Fibroblast of peridontal ligament (primary cell): ENCODE data around the gene BAK1.
"Not testable (repeated sequence)": the region's sequence is repeated elsewhere in the genome, so short reads cannot be mapped to it uniquely, and the experiment has no call there.

Experiments used
- DNase-seq: peaks from one replicate; pipeline ENCODE4 v3.0.0-alpha.2; 2010; ENCODE audit errors: extremely low read depth

The BAK1 gene

DNA sequence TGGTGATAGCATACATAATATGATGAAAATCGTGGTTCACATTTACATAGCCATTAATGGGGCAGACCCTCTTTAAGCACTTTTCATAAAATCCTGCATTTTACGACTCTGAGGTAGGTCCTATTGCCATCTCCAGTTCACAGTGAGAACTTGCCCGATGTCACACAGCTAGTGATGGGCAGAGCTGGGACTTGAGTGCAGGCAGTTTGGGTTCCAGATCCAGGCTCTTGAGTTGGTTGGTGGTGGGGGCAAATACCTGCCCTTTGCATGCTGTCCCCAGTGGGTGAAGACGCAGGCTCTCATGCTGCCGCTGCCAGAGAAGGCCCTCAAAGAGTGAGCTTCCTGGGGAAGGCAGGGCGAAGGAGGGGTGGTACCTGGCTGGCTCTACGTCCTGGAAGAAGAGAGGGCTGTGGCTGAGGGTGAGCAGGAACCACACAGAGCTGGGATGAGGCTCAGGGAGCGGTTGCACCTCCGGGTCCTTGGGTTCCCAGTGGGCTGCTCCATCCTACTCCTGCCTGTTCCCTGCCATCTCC, 6.1 kb upstream of the BAK1 start:
- DNase-seq, result no peak

DNA sequence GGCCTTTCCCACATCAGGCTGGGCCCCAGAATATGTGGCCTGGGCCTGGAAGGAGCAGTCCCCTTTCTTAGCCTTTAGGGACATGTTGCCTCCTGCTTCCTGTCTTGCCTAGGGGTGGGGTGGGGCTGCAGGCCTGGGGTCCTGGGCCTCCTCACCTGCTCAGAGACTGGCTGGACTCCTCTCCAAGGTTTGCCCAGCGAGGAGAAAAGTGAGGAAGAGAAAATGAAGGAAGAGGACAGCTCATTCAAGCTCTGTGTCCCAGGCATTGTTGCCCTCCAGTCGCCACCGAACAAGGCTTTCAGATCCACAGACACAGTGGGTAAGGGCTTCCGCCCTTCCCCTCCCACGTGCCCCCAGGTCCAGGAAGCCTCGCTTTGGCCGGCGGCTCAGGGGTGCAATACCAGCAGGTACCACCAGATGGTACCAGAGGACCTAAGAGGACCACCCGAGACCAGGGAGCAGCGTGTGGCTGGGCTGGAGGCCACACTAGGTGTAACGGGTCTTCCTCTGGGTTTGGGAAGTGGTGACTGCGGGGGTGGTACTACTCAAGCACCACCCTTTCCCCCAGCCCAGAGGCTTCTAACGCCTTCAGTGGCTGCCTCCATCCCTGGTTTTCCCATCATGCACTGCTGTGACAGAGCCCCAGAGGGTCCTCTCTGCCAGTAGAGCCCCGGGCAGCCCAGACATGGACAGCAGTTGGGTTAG, 5.5 kb upstream of the BAK1 start:
- DNase-seq, result peak; percentile 60

DNA sequence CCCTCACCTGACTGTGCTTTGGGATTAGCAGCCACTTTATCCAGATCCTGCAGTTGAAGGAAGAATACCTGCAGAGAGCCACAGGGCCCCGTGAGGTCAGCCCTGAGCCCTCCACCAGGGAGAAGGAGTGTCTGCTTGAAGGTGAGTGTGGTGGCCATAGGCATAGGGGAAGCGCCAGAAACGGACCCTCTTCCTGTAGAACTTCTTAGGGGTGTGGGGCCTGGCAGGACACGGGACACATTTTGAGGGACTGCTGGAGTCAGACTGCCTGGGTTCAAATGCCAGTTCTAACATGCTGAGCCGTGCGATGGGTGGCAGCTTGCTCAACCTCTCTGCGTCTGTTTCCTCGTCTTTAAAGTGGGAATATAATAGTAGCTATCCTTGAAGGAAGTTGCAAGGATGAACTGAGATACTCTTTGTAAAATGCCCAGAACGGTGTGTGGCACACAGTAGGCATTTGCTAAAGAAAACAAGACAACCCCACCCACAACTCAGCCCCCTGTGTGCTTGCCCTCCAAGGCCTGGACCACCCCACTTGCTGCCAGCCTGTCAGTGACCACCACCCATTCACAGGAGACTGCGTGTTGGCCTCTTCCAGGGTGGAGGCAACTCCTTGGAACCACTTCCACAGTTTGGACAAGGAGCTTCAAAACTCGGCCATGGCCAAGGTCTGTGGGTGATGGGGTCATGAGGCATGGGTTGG, 4.8 kb upstream of the BAK1 start:
- no peak for DNase-seq

DNA sequence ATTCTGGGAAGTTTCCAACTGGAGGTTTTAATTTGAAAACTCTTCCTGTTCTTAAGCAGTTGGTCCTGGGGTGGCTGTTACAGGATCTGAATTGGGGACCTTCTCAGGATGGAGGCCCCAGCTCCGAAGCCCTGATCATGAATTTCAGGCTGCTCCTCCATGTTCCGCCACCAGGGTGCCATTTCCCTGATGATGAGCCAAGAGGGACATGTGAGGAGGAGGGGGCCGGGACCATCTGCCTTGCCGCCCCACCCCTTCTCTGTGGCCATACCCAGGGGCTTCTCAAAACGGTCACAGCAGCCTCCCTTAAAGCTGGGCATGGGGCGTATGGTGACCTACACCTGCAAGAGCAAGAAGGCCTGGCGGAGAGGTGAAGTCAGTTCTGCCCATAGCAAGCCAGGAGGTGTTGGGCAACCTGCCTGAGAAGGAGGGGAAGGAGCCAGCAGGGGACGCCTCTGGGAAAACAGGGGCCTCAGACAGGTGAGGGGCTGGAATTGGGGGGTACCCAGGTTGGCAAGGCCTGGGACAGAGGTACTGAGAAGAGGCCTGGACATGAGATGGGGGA, 3.6 kb upstream of the BAK1 start:
- DNase-seq, result no peak

DNA sequence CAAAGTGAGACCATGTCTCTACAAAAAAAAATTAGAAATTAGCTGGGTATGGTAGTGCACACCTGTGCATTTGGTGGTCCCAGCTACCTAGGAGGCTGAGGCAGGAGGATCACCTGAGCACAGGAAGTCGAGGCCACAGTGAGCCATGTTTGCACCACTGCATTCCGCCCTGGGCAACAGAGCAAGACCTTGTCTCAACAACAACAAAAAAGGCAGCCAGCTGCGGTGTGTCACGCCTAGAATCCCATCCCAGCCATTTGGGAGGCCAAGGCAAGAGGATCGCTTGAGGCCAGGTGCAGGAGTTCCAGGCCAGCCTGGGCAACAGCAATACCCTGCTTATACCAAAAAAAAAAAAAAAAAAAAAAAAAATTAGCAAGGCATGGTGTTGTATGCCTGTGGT, 1.1 kb upstream of the BAK1 start:
- DNase-seq, result no peak

DNA sequence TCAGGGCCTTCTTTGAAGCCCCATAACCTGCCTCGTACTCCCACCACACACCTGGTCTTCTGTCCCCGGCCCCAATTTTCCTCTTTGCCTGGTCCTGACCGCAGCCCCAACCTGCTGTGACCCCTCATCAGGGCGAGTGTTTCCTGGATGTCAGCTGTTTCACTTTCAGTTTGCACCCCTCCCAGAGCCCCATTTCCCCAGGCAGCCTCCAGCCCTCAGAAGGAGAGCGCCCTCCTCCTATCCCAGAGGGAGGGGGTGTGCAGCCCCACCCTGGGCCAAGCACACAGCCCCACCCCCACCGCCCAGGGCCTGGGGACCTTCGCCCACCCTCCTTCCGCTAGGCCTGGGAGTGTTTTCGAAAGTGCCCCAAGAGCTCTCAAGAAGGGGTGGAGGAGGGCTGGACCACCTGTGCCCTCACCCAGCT, 1.5 kb downstream of the BAK1 start:
- DNase-seq, result no peak

DNA sequence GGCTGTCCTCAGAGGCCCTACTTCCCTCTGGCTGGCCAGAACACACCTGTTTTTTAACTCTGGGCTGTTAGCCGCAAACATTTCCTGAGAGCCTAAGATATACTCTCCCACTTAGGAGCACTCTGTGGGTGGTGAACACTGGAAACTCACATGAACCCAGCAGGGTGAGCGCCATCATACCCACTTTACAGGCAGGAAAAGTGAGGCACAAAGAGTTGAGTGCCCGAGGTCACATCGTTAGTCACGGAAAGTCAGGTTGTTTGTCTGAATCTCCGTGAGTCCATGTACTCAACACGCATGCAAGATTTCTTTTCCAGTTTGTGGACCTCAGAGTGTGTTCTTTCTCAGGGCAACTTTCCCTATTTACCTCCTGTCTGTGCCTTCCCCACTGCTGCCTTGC, 1.9 kb downstream of the BAK1 start:
- no peak for DNase-seq

DNA sequence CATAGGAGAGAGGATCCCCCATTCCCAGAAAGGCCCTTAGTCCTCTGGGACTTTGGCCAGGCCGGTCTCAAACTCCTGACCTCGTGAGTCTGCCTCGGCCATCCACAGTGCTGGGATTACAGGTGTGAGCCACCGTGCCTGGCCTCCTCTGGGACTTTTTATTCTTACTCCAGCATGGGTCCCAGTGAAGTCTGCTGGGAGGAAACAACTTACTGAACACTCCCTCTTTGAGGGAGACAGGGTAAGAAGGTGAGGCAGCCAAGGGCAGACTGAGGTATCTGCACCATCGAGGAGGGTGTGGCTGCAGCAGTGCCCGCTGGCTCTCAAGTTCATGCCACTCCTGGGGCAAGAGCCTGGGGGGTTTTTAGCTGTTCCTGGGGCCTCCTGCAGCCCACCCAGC, 2.4 kb downstream of the BAK1 start:
- no peak for DNase-seq

DNA sequence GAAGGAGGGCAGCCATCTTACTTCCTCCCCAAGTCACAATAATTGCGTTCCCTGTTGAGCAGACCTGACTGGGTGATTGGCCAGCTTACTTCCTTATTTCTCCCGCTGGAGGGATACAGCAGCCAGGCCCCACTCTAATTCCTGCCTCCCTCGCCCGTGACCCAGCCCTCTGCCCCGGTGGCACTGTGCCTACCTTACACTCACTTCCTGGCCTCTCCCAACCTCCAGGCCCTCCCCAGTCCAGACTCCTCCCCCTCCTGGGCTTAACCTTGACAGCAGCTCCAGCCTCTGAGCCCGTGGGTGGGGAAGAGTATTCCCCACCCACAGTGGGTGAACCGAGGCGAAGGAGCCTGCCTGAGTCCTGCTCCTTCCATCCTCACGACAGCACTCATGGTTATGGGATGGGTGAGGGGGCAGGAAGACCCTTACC, 3.0 kb downstream of the BAK1 start:
- DNase-seq, result no peak

DNA sequence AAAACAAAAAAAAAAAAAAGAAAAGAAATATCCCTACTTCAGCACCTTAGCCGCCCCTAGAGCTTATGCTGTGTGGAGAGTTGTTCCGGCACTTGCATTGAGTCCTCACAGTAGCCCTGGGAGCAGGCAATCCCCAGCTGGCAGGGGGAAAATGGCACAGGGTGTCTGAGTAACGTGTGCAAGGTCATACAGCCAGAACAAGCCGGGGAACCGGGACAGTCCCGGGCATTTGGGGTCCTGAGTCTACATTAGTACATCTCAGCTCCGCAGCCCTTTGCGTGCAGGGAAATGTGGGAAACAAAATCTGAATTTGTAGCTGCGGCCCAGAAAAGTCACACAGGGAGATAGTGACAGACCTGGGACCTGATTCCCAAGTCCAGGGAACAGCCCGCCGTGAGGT, 3.4 kb downstream of the BAK1 start:
- no peak for DNase-seq

DNA sequence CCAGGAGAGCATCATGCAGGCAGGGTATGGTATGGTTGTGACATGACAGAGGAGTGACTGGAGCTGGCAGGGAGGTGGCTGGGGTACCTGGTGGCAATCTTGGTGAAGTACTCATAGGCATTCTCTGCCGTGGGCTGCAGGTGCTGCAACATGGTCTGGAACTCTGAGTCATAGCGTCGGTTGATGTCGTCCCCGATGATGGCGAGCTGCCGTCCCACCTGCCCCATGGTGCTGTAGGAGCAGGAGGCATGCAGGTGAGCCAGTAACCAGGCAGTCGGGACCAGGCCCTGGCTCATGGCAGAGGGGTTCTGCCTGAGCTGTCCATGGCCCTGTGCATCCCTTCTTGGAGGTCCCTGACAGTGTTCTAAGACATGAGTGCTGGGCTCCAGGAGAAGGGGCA, 4.9 kb downstream of the BAK1 start:
- no peak for DNase-seq

DNA sequence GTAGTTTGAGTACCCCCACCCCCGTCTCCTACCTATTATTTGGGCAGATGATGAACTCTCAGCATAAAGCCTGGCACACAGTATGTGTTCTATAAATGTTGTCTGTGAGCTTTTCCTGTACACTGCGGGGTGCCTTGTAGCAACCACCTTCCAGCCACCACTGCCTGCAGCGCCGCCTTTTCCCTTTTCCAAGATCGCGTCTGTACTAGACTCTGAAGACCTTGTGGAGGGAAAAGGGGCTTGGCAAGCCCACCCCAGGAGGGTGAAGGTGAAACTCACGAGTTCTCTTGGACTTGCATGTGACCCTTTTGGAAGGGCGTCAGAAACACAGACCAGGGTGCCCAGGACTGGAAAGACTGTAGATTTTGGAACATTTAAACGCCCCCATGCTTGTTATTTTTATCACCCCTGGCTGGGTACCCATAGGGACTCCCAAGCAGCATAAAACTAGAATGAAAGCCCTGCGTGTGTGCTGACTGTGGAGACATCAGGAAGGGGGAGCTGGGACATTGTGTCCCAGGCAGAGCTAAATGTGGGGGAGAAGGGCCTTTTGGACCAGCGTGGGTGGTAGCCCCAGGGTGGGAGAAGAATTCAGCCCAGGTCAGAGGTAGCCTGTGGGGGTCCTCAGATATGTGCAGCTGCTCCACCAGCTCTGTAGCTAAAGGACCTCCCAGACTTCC, 8.3 kb downstream of the BAK1 start:
- DNase-seq, result no peak

DNA sequence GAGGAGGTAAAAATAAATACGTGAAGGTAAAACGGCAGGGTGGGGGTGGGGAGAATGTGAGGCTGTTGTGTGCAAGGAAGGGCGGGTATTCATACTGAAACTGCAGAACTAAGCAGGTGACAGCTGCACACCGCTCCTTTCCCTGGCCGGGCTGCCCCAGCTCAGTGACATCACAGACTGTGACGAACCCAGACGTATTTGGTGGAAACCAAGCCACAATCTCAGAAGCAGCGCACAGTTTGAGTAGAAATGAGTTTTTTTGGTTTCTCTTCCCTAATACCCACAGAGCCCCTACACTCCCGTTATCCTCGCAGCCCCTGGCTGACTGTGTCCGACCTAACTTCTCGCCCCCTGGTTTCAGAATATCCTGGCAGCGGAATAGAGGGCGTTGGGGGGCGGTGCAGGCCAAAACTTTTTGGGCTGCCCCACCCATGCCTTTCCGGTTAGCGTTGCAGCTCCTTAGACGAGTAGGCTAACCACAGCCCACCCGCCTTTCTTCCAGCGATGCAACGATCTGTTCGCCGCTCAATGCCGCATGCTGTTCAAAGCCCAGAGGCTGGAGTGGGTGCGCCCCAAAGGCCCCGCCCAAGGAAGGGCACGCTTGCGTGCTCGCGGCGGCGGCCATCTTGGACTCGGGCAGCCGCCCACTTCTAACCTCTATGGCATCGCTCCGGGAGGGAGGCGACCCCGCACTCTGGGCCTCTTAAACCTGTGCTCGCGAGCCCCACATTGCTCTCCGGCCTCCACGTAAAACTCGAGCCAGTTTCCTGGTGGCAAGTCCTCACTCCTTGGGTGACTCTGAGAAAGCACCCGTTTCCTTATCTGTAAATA, 9.1 kb downstream of the BAK1 start:
- peak; percentile 64 for DNase-seq

DNA sequence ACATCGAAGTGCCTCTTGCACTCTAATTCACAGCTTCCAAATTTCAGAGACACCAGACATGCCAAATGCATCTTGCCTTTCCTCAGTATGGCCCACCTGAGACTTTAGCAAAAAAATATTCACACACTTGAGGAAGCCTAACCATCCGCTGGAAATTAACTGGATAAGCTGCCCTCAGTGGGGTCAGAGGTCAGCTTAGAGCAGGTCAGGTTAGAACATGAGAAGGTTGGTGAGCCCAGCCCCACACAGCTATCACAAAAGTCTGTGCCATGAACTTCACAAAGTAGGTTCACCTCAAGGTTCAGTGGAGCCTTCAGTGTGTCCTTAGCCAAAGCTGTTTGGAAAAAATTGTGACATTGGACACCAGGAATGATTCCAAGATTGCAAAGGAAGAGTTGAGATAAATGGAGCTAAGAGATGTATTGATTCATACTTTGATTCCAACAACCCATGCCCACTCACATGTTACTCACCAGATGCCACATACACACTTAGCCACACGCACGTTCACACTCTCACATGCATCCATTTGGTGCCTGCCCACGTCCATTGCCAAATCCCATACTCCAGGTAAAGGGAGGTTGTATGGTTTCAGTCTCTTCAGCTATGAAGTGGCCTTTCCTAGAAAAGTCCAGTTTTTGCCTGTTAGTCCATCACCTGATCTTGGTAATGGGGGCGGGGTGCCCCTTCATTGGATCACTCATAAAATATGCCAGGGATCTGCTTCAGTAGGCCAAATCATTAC, 11.1 kb downstream of the BAK1 start:
- DNase-seq, result no peak

DNA sequence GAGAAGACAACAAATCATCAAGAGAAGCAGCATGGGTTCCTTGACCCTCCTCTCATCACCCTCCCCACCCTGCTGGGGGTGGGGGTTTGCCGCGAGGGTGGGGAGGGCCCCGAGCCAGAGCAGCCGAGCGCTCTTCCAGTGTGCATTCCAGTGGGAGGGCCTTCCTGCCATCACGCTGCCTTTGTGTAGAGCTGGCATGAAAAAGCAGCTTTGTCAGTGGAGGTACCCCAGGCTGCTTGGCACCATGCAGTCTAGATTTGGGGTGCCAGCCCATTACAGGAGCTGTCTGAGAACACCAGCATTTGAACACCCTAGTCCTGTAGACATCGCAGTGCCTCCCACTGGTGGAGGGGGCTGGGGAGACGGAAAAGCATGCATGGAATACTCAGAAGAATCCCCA, 12.2 kb downstream of the BAK1 start:
- DNase-seq, result no peak

DNA sequence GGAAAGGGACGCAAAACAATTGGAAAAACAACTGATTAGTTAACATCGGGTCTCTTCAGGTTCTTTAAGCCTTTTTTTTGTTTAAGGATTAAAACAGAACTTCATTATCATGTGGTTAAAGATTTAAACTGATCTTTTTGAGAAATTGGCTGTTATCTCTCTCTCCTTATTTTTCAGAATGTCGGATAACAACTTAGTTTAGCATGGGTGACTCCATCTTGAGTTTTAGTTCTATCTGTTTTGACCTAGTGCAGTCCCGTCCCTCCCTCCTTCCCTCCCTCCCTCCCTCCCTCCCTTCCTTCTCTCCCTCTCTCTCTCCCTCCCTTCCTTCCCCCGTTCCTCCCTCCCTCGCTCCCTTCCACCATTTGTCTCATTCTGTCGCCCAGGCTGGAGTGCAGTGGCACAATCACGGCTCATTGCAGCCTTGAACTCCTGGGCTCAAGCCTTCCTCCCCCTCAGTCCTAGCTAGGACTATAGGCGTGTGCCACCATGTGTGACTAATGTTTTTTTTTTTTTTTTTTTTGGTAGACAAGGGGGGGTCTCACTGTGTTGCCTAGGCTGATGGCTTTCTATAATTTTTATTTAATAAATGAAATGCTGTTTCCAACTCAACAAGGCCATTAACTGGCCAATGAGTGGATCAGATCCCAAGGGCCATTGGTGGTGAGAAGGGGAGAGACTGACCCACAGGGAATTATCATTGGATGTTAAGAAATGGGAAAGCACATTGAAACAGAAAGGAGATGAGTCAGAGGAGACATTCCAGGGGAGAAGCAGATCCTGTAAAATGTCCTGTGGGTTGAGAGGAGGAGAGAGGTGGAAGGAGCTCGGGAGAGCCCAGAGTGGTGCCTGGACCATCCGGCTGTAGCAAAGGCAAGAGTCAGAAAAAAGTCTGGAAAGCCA, 13.6 kb downstream of the BAK1 start:
- DNase-seq, result no peak

DNA sequence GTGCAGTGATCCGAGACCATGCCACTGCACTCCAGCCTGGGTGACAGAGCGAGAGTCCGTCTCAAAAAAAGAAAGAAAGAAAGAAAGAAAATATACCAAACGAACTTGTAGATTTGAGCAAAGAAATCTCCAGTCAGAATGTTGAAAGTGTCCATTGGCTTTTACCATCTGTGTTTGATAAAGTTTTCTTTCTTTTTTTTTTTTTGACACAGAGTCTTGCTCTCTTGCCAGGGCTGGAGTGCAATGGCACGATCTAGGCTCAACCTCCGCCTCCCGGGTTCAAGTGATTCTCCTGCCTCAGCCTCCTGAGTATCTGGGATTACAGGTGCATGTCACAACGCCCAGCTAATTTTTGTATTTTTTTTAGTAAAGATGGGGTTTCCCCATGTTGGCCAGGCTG, 21.3 kb downstream of the BAK1 start:
- DNase-seq, result no peak

DNA sequence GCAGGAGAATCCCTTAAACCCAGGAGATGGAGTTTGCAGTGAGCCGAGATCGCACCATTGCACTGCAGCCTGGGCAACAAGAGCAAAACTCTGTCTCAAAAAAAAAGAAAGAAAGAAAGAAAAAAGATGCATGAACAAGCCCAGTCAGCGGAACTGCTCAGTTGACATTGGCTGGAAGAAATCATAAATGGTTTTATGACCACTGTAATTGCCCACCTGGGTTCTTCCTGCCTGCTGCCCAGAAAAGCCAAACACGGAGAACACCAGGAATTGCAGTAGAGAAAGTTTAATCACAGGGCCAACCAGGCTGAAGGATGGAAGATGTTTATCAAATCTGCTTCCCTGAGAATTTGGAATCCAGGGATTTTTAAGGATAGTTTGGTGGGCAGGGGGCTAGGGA, 22.7 kb downstream of the BAK1 start:
- no peak for DNase-seq

DNA sequence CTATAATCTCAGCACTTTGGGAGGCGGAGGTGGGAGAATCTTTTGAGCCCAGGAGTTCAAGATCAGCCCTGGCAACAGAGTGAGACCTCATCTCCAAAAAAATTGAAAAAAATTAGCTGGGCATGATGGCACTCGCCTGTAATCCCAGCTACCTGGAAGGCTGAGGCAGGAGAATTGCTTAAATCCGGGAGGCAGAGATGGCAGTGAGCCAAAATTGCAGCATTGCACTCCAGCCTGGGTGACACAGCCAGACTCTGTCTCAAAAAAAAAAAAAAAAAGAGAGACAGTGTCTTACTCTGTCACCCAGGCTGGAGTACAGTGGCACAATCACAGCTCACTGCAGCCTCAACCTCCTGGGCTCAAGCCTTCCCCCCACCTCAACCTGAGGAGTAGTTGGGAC, 27.2 kb downstream of the BAK1 start:
- not testable (repeated sequence) for DNase-seq

DNA sequence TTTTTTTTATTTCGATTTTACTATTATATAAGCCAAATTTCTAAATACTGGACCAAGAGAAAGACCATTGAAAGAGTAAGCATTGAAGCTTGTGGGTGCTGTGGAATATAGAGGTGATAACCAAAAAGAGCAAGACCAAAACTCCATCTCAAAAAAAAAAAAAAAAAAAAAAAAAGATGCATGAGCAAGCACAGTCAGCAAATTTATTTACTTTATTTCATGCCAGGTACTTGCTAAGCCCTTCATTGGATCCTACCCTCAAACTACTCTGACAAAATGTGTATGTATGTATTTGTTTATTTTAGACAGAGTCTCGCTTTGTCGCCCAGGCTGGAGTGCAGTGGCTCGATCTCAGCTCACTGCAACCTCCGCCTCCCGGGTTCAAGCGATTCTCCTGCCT, 27.8 kb downstream of the BAK1 start:
- DNase-seq, result no peak
